ENCODE measurements around the gene BICRA. TPM values are rescaled to one million over a fixed set of nuclear protein-coding genes. Genes with fewer than 3 reads are reported as not detected.

BICRA gene
- polyA plus RNA-seq, 1 of the 3 experiments (the other 2 are of a cell fraction) = 1.4 TPM

- Histone ChIP-seq H3K27ac (ENCODE audit: low read depth in 2 of 2, low read length in 1 of 2) (peak overlapping the region; percentile 81 to 88), H2AFZ (ENCODE audit: low read depth) (no peak overlapping the region), H3K4me2 (peak overlapping the region; percentile 78; the same call in 1 of the 2 replicates), H3K36me3 (replicated peaks in 1 of 2; ENCODE audit: control insufficient read depth in 1 of 2, insufficient read depth in 2 of 2, low read length in 1 of 2) (peaks cover 0 to 4% of the 10 kb centered on the region in 2 experiments), H3K79me2 (ENCODE audit: insufficient read depth) (peaks cover 100% of the 10 kb centered on the region), H3K4me1 (ENCODE audit: control insufficient read depth in 1 of 2, insufficient read depth in 2 of 2, low read depth in 1 of 2, low read length in 1 of 2) (peaks cover 26 to 27% of the 10 kb centered on the region in 2 experiments; a peak in 2 of 4 replicates), H3K9me3 (no peaks in the 10 kb centered on the region), H3K9me2 (no peaks in the 10 kb centered on the region), H4K20me1 (ENCODE audit: insufficient read depth) (peaks cover 62% of the 10 kb centered on the region), H3K27me3 (ENCODE audit: insufficient read depth) (no peaks in the 10 kb centered on the region), H3K4me3 (ENCODE audit: low read depth in 2 of 2, low read length in 1 of 2) (no peak overlapping the region), H3F3A (replicated peaks; ENCODE audit: insufficient read depth) (peaks cover 18% of the 10 kb centered on the region), H3K9ac (0 out of 2 replicates have a peak overlapping the region, but pooled peaks have one; percentile 42)
- 88% methylated on average over 3 of the region's 3 CpGs for WGBS (ENCODE audit: low lambda C conversion rate)
- POLR2A ChIA-PET = no interaction called here
- CTCF ChIA-PET = interaction anchor here (1.5 to 5.0 kb wide), 2 partner anchors 84 to 177 kb away, joined by 6 to 36 read pairs; no protein-coding TSS in a partner anchor
- DNase-seq = no peak
- TF ChIP-seq RAD21 (IDR thresholded peaks at IDR 0.05; ENCODE audit: low read length) (no peak), EP300 (IDR thresholded peaks at IDR 0.05; ENCODE audit: borderline replicate concordance in 1 of 2, low read depth in 1 of 2, low read length in 1 of 2) (no peak), RXRA (IDR thresholded peaks at IDR 0.05; ENCODE audit: borderline replicate concordance, low read depth) (no peak), REST (IDR thresholded peaks at IDR 0.05; ENCODE audit: low read depth, low read length) (no peak)
These were observed 5.0 kb downstream of the BICRA start for GRCh38 chr19:47614021-47614295.

GRCh38 chr19:47614559-47614958, 5.6 kb downstream of the BICRA start:
- Histone ChIP-seq H2AFZ (ENCODE audit: low read depth) (no peak overlapping the region), H3K36me3 (replicated peaks in 1 of 2; ENCODE audit: control insufficient read depth in 1 of 2, insufficient read depth in 2 of 2, low read length in 1 of 2) (peaks cover 0 to 4% of the 10 kb centered on the region in 2 experiments), H3K27me3 (ENCODE audit: insufficient read depth) (no peaks in the 10 kb centered on the region), H3K9me3 (no peaks in the 10 kb centered on the region), H3K4me2 (no peak overlapping the region), H3F3A (replicated peaks; ENCODE audit: insufficient read depth) (peaks cover 18% of the 10 kb centered on the region), H3K79me2 (ENCODE audit: insufficient read depth) (peaks cover 99% of the 10 kb centered on the region), H3K9ac (no peak overlapping the region), H3K4me3 (ENCODE audit: low read depth in 2 of 2, low read length in 1 of 2) (no peak overlapping the region), H4K20me1 (ENCODE audit: insufficient read depth) (peaks cover 67% of the 10 kb centered on the region), H3K9me2 (no peaks in the 10 kb centered on the region), H3K27ac (ENCODE audit: low read depth in 2 of 2, low read length in 1 of 2) (no peak overlapping the region), H3K4me1 (ENCODE audit: control insufficient read depth in 1 of 2, insufficient read depth in 2 of 2, low read depth in 1 of 2, low read length in 1 of 2) (peaks cover 26 to 27% of the 10 kb centered on the region in 2 experiments; a peak in 2 of 4 replicates)
- TF ChIP-seq ZBTB33 (IDR thresholded peaks at IDR 0.05; ENCODE audit: borderline replicate concordance, low read depth) (no peak), RAD21 (IDR thresholded peaks at IDR 0.05; ENCODE audit: low read length) (no peak), YY1 (IDR thresholded peaks at IDR 0.05; ENCODE audit: low read depth) (no peak), MXI1 (IDR thresholded peaks at IDR 0.05; ENCODE audit: low read depth, low read length) (no peak), FOXJ3 (CRISPR knock-in tag; IDR thresholded peaks at IDR 0.05) (no peak), TEAD4 (IDR thresholded peaks at IDR 0.05; ENCODE audit: borderline replicate concordance, insufficient read depth) (no peak), NFIC (IDR thresholded peaks at IDR 0.05; ENCODE audit: borderline replicate concordance) (no peak), FOXM1 (IDR thresholded peaks at IDR 0.05; ENCODE audit: low read depth) (no peak), TAF1 (IDR thresholded peaks at IDR 0.05; ENCODE audit: borderline replicate concordance, low read depth, low read length) (no peak), USF2 (IDR thresholded peaks at IDR 0.05; ENCODE audit: borderline replicate concordance, low read depth, low read length) (no peak), RXRA (IDR thresholded peaks at IDR 0.05; ENCODE audit: borderline replicate concordance, low read depth) (no peak), SMC3 (IDR thresholded peaks at IDR 0.05; ENCODE audit: low read depth, low read length) (no peak), RFX5 (IDR thresholded peaks at IDR 0.05; ENCODE audit: low read length) (no peak), GATA2 (CRISPR knock-in tag; IDR thresholded peaks at IDR 0.05) (no peak), TCF12 (IDR thresholded peaks at IDR 0.05) (no peak)
- no peak for DNase-seq
- WGBS (ENCODE audit: low lambda C conversion rate) = 94% methylated on average over 10 of the region's 10 CpGs
- CTCF ChIA-PET = interaction anchor here (1.0 kb wide), 2 partner anchors 12 to 84 kb away, joined by 3 read pairs; no protein-coding TSS in a partner anchor
- POLR2A ChIA-PET = no interaction called here

Data from SK-N-SH (cell line).